ENCODE measurements around the gene ERRFI1.

Gene ERRFI1

DNA sequence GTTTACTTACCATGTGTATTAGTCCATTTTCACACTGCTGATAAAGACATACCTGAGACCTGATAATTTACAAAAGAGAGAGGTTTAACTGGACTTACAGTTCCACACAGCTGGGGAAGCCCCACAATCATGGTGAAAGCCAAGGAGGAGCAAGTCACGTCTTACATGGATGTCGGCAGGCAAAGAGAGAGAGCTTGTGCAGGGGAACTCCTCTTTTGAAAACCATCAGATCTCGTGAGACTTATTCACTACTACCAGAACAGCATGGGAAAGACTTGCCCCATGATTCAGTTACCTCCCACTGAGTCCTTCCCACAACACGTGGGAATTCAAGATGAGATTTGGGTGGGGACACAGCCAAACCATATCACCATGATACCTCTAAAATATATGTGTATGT is 39.3 kb upstream of the ERRFI1 start:
- no peak for TF ChIP-seq POLR2A (IDR thresholded peaks at IDR 0.05; ENCODE audit: extremely low read depth, insufficient read length)
- TF ChIP-seq CTCF (IDR thresholded peaks at IDR 0.05; ENCODE audit: low read depth, low read length), result no peak
- no peak for TF ChIP-seq MYC (IDR thresholded peaks at IDR 0.05; ENCODE audit: low read depth, low read length)
- TF ChIP-seq, protein P1, sequence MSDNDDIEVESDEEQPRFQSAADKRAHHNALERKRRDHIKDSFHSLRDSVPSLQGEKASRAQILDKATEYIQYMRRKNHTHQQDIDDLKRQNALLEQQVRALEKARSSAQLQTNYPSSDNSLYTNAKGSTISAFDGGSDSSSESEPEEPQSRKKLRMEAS (IDR thresholded peaks at IDR 0.05; ENCODE audit: low read depth, low read length), result no peak
- no peak overlapping the region for H3K4me3 ChIP-seq (ENCODE audit: low read depth, low read length)
- no peak for DNase-seq (ENCODE audit: low read depth)

GRCh38 chr1:8063298-8064036 is 37.4 kb upstream of the ERRFI1 start:
- no peak overlapping the region for H3K4me3 ChIP-seq (ENCODE audit: low read depth, low read length)
- DNase-seq (ENCODE audit: low read depth), result no peak
- TF ChIP-seq, protein P1 (IDR thresholded peaks at IDR 0.05; ENCODE audit: low read depth, low read length), result no peak
- TF ChIP-seq POLR2A (IDR thresholded peaks at IDR 0.05; ENCODE audit: extremely low read depth, insufficient read length) (no peak), CTCF (IDR thresholded peaks at IDR 0.05; ENCODE audit: low read depth, low read length) (no peak), MYC (IDR thresholded peaks at IDR 0.05; ENCODE audit: low read depth, low read length) (no peak)

DNA sequence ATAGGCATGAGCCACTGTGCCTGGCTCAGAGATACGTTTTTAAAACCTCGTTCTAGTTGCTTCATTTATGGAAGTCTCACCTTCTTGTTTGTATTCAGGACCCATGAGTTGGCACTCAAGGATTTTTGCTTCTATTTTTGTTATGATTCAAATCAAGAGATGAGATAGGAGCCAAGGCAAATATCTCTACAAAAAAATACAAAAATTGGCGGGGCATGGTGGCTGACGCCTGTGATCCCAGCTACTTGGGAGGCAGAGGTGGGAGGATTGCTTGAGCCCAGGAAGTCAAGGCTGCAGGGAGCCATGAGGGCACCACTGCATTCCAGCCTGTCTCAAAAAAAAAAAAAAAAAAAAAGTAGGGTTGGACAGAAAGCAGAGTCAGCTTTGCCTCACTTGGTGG is 36.8 kb upstream of the ERRFI1 start:
- no peak overlapping the region for H3K4me3 ChIP-seq (ENCODE audit: low read depth, low read length)
- DNase-seq (ENCODE audit: low read depth), result no peak
- TF ChIP-seq, protein P1 (IDR thresholded peaks at IDR 0.05; ENCODE audit: low read depth, low read length), result no peak
- TF ChIP-seq POLR2A (IDR thresholded peaks at IDR 0.05; ENCODE audit: extremely low read depth, insufficient read length) (no peak), CTCF (IDR thresholded peaks at IDR 0.05; ENCODE audit: low read depth, low read length) (no peak), MYC (IDR thresholded peaks at IDR 0.05; ENCODE audit: low read depth, low read length) (no peak)

DNA sequence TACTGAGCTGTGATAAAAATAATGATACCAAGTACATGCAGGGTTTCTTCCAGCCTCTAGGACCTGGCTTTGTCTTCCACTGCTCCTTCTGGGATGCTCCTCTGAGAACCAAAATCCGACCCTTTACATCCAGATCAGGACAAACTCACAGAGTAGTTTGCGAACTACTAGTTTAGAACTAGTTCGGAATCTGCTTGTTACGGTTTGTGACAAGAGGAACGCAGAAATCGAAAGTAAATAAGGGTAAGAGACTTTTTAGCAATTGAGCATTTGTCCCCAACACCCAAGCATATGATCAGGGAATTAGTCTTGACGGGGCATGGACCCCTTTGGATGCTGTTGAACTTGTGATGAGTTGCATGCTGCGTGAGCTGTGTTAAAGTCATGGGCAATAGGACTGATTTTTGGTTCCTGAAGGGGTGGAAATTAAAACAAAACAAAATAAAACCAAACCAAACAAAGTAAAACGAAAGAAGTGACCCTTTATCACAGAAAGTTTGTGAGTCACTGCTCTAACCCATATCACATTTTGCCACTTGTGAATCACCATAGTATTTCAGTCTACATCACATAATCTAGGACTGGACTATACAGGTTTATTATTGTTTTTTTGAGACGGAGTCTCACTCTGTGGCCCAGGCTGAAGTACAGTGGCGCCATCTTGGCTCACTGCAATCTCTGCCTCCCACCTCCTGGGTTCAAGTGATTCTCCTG is 35.7 kb upstream of the ERRFI1 start:
- no peak overlapping the region for H3K4me3 ChIP-seq (ENCODE audit: low read depth, low read length)
- TF ChIP-seq, protein P1 (IDR thresholded peaks at IDR 0.05; ENCODE audit: low read depth, low read length), result no peak
- TF ChIP-seq POLR2A (IDR thresholded peaks at IDR 0.05; ENCODE audit: extremely low read depth, insufficient read length), result no peak
- TF ChIP-seq CTCF (IDR thresholded peaks at IDR 0.05; ENCODE audit: low read depth, low read length), result no peak
- no peak for TF ChIP-seq MYC (IDR thresholded peaks at IDR 0.05; ENCODE audit: low read depth, low read length)
- DNase-seq (ENCODE audit: low read depth), result no peak

GRCh38 chr1:8061210-8061609 is 35.1 kb upstream of the ERRFI1 start:
- H3K4me3 ChIP-seq (ENCODE audit: low read depth, low read length), result no peak overlapping the region
- TF ChIP-seq, protein P1 (IDR thresholded peaks at IDR 0.05; ENCODE audit: low read depth, low read length), result no peak
- TF ChIP-seq MYC (IDR thresholded peaks at IDR 0.05; ENCODE audit: low read depth, low read length) (no peak), POLR2A (IDR thresholded peaks at IDR 0.05; ENCODE audit: extremely low read depth, insufficient read length) (no peak), CTCF (IDR thresholded peaks at IDR 0.05; ENCODE audit: low read depth, low read length) (no peak)
- no peak for DNase-seq (ENCODE audit: low read depth)

Data from NB4 (cell line).